ENCODE measurements around the gene CDK15. TPM values are rescaled to one million over a fixed set of nuclear protein-coding genes. Genes with fewer than 3 reads are reported as not detected.

The CDK15 gene
- total and polyA plus RNA-seq, 2 experiments from 2014 or later, result not detected

- no peaks in the 10 kb centered on the region for H3K9me3 ChIP-seq (ENCODE audit: low read depth)
- DNase-seq (ENCODE audit: low read depth in 1 of 2, low spot score in 1 of 2), result no peak
Observed at GRCh38 chr2:201900362-201900761, 94.0 kb downstream of the CDK15 start.

DNA sequence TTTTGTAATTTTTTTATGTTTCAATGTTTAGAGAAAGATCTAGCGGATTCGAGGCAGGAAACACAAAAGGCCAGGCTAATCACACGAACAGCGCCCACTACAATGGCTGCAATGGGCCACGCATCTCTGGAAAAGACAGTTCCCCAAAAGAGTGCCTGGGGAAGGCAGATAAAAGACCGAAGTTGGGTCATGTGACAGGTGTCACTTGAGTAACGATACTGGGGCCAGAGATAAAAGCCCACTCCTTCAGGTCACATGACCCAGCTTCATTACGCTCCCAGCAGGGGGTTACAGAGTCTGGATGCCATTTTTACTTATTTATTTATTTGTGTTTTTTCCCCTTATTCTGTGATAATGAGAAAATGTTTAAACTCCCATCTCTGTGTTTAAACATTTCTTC lies 95.4 kb downstream of the CDK15 start:
- Histone ChIP-seq H3K36me3 (no peaks in the 10 kb centered on the region), H3K9me3 (ENCODE audit: low read depth) (no peaks in the 10 kb centered on the region), H3K27me3 (peaks cover 94% of the 10 kb centered on the region), H3K4me3 (no peak overlapping the region), H3K4me1 (ENCODE audit: low read depth) (peaks cover 1% of the 10 kb centered on the region), H3K27ac (no peak overlapping the region)
- TF ChIP-seq, protein P1, sequence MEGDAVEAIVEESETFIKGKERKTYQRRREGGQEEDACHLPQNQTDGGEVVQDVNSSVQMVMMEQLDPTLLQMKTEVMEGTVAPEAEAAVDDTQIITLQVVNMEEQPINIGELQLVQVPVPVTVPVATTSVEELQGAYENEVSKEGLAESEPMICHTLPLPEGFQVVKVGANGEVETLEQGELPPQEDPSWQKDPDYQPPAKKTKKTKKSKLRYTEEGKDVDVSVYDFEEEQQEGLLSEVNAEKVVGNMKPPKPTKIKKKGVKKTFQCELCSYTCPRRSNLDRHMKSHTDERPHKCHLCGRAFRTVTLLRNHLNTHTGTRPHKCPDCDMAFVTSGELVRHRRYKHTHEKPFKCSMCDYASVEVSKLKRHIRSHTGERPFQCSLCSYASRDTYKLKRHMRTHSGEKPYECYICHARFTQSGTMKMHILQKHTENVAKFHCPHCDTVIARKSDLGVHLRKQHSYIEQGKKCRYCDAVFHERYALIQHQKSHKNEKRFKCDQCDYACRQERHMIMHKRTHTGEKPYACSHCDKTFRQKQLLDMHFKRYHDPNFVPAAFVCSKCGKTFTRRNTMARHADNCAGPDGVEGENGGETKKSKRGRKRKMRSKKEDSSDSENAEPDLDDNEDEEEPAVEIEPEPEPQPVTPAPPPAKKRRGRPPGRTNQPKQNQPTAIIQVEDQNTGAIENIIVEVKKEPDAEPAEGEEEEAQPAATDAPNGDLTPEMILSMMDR (IDR thresholded peaks at IDR 0.05; ENCODE audit: low read depth, low read length), result no peak
- DNase-seq (ENCODE audit: low read depth in 1 of 2, low spot score in 1 of 2), result no peak

More at GRCh38 chr2:201900362-201900761, 94.0 kb downstream of the CDK15 start:
- no peaks in the 10 kb centered on the region for H3K36me3 ChIP-seq
- H3K27ac ChIP-seq, result no peak overlapping the region
- no peaks in the 10 kb centered on the region for H3K4me1 ChIP-seq (ENCODE audit: low read depth)
- peaks cover 95% of the 10 kb centered on the region for H3K27me3 ChIP-seq
- H3K4me3 ChIP-seq, result no peak overlapping the region
- TF ChIP-seq, protein P1 (IDR thresholded peaks at IDR 0.05; ENCODE audit: low read depth, low read length), result no peak

GRCh38 chr2:201904538-201905420 lies 98.4 kb downstream of the CDK15 start:
- TF ChIP-seq, protein P1 (IDR thresholded peaks at IDR 0.05; ENCODE audit: low read depth, low read length), result no peak
- Histone ChIP-seq H3K27ac (no peak overlapping the region), H3K4me1 (ENCODE audit: low read depth) (peaks cover 3% of the 10 kb centered on the region), H3K9me3 (ENCODE audit: low read depth) (no peaks in the 10 kb centered on the region), H3K4me3 (no peak overlapping the region), H3K36me3 (no peaks in the 10 kb centered on the region), H3K27me3 (peaks cover 82% of the 10 kb centered on the region)
- DNase-seq (ENCODE audit: low read depth in 1 of 2, low spot score in 1 of 2), result no peak

GRCh38 chr2:201906777-201907562 lies 100.6 kb downstream of the CDK15 start:
- H3K36me3 ChIP-seq, result no peaks in the 10 kb centered on the region
- TF ChIP-seq, protein P1 (IDR thresholded peaks at IDR 0.05; ENCODE audit: low read depth, low read length), result no peak
- no peaks in the 10 kb centered on the region for H3K9me3 ChIP-seq (ENCODE audit: low read depth)
- peaks cover 3% of the 10 kb centered on the region for H3K4me1 ChIP-seq (ENCODE audit: low read depth)
- H3K4me3 ChIP-seq, result no peak overlapping the region
- no peak overlapping the region for H3K27ac ChIP-seq
- H3K27me3 ChIP-seq, result peaks cover 82% of the 10 kb centered on the region
- DNase-seq (ENCODE audit: low read depth in 1 of 2, low spot score in 1 of 2), result peak; percentile 20 to 96

DNA sequence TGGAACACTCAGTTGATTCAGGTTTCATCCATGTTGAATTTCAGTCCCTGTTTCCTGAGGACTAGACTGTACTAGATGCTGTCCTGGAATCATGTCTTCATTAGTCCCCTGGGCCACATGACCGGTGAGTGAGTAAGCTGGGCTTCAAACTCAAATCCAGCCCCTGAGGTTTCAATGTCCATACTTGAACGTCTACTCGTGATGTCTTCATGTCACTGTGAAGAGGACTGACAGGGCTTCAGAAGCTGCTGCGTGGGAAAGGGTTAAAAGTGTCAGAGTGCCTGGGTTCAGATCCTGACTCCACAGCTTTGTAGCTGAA lies 101.2 kb downstream of the CDK15 start:
- Histone ChIP-seq H3K27me3 (peaks cover 82% of the 10 kb centered on the region), H3K4me3 (no peak overlapping the region), H3K9me3 (ENCODE audit: low read depth) (no peaks in the 10 kb centered on the region), H3K27ac (no peak overlapping the region), H3K36me3 (no peaks in the 10 kb centered on the region), H3K4me1 (ENCODE audit: low read depth) (peaks cover 3% of the 10 kb centered on the region)
- DNase-seq (ENCODE audit: low read depth in 1 of 2, low spot score in 1 of 2), result no peak
- TF ChIP-seq, protein P1 (IDR thresholded peaks at IDR 0.05; ENCODE audit: low read depth, low read length), result no peak
